Mesenchymal stem cell (in vitro differentiated cells and primary cell): Measurements from ENCODE around the gene GMNN.
A peak's percentile ranks its signal among the peaks of the same experiment; 100 is the strongest.

ENCODE experiments used
- DNase-seq: peaks from one replicate; pipeline ENCODE4 v3.0.0-alpha.2; 2013
- H2AFZ ChIP-seq: one replicate; pipeline ENCODE4 v1.6.1; 2013; ENCODE audit warnings: low read depth, mild to moderate bottlenecking, control low read depth, inconsistent platforms, low read length, moderate library complexity
- H2AK5ac ChIP-seq: 2 replicates; pipeline ENCODE4 v1.6.1; 2013; ENCODE audit warnings: low read length, moderate library complexity, mild to moderate bottlenecking, inconsistent platforms; ENCODE audit not compliant: severe bottlenecking
- H2BK120ac ChIP-seq: one replicate; pipeline ENCODE4 v1.6.1; 2013; ENCODE audit warnings: low read depth, mild to moderate bottlenecking, inconsistent platforms, low read length, moderate library complexity
- H2BK12ac ChIP-seq, 2 experiments: one replicate each; pipeline ENCODE4 v1.6.1; 2013; ENCODE audit warnings: inconsistent platforms in 2 of 2, low read length in 2 of 2, mild to moderate bottlenecking in 2 of 2, moderate library complexity in 2 of 2, control low read depth in 1 of 2
- H2BK15ac ChIP-seq: one replicate; pipeline ENCODE4 v1.6.1; 2013; ENCODE audit warnings: mild to moderate bottlenecking, low read depth, inconsistent platforms; ENCODE audit not compliant: poor library complexity, severe bottlenecking
- H2BK5ac ChIP-seq: 2 replicates; pipeline ENCODE4 v1.6.1; 2013; ENCODE audit warnings: low read depth, mild to moderate bottlenecking, low read length, control low read depth, inconsistent platforms; ENCODE audit not compliant: poor library complexity, severe bottlenecking
- H3K14ac ChIP-seq, 2 experiments: one replicate each; pipeline ENCODE4 v1.6.1; 2013; ENCODE audit warnings: inconsistent platforms in 2 of 2, low read length in 2 of 2, control low read depth in 1 of 2, mild to moderate bottlenecking in 1 of 2, moderate library complexity in 1 of 2
- H3K18ac ChIP-seq, 2 experiments: one replicate each; pipeline ENCODE4 v1.6.1; 2013; ENCODE audit warnings: inconsistent platforms in 2 of 2, low read length in 2 of 2, control low read depth in 1 of 2, low read depth in 1 of 2, mild to moderate bottlenecking in 1 of 2
- H3K23ac ChIP-seq, 2 experiments: one replicate each; pipeline ENCODE4 v1.6.1; 2013; ENCODE audit warnings: inconsistent platforms in 2 of 2, low read length in 2 of 2, mild to moderate bottlenecking in 2 of 2, moderate library complexity in 2 of 2, control low read depth in 1 of 2
- H3K27ac ChIP-seq: 2 replicates; pipeline ENCODE4 v1.5.1; 2013; ENCODE audit warnings: mild to moderate bottlenecking, moderate library complexity, low read length, control low read depth, inconsistent platforms; ENCODE audit not compliant: poor library complexity, severe bottlenecking
- H3K27me3 ChIP-seq, 2 experiments: 2 replicates each; pipeline versions ENCODE4 v1.6.1 to v1.7.0; 2013; ENCODE audit warnings: low read length in 2 of 2, mild to moderate bottlenecking in 2 of 2, moderate library complexity in 2 of 2, control low read depth in 1 of 2, inconsistent platforms in 1 of 2; ENCODE audit not compliant: control insufficient read depth in 1 of 2, insufficient read depth in 1 of 2
- H3K36me3 ChIP-seq, 2 experiments: 2 replicates each; pipeline versions ENCODE4 v1.6.1 to v1.7.0; 2013; ENCODE audit warnings: low read length in 2 of 2, control low read depth in 1 of 2, inconsistent platforms in 1 of 2, low read depth in 1 of 2, mild to moderate bottlenecking in 1 of 2; ENCODE audit not compliant: insufficient read depth in 2 of 2, control insufficient read depth in 1 of 2
- H3K4ac ChIP-seq, 2 experiments: one replicate each; pipeline ENCODE4 v1.6.1; 2013; ENCODE audit warnings: inconsistent platforms in 2 of 2, low read length in 2 of 2, mild to moderate bottlenecking in 2 of 2, moderate library complexity in 2 of 2, control low read depth in 1 of 2, low read depth in 1 of 2
- H3K4me1 ChIP-seq: 2 replicates; pipeline ENCODE4 v1.6.1; 2013; ENCODE audit warnings: low read depth, low read length, control low read depth; ENCODE audit not compliant: control insufficient read depth, insufficient read depth
- H3K4me2 ChIP-seq: 2 replicates; pipeline ENCODE4 v1.6.1; 2013; ENCODE audit warnings: low read length, mild to moderate bottlenecking, inconsistent platforms; ENCODE audit not compliant: poor library complexity, severe bottlenecking
- H3K4me3 ChIP-seq, 2 experiments: 2 replicates each; pipeline versions ENCODE4 v1.5.1 to v1.7.0; 2013; ENCODE audit warnings: low read length in 2 of 2, mild to moderate bottlenecking in 2 of 2, control low read depth in 1 of 2, low read depth in 1 of 2; ENCODE audit not compliant: insufficient read depth in 1 of 2
- H3K79me1 ChIP-seq: replicated peaks from 2 replicates; pipeline ENCODE4 v1.6.1; 2013; ENCODE audit warnings: mild to moderate bottlenecking, control low read depth, low read length, inconsistent platforms; ENCODE audit not compliant: poor library complexity, severe bottlenecking
- H3K9ac ChIP-seq: 2 replicates; pipeline ENCODE4 v1.7.0; 2013; ENCODE audit warnings: mild to moderate bottlenecking, low read length, moderate library complexity
- H3K9me3 ChIP-seq: 2 replicates; pipeline ENCODE4 v1.7.0; 2013; ENCODE audit warnings: mild to moderate bottlenecking, low read length; ENCODE audit not compliant: control insufficient read depth
- H4K8ac ChIP-seq: one replicate; pipeline ENCODE4 v1.6.1; 2013; ENCODE audit warnings: inconsistent platforms, mild to moderate bottlenecking, low read length, moderate library complexity
- H4K91ac ChIP-seq: one replicate; pipeline ENCODE4 v1.6.1; 2013; ENCODE audit warnings: mild to moderate bottlenecking, low read length, inconsistent platforms
- WGBS: methylation state at CpG from one replicate; pipeline ENCODE4 v1.1.7; 2013; ENCODE audit warnings: mixed read lengths; 5-methylcytosine and 5-hydroxymethylcytosine counted together

The GMNN gene

GRCh38 chr6:24821860-24822444 is 47.2 kb downstream of the GMNN start:
- Histone ChIP-seq H3K9me3 (no peaks in the 10 kb centered on the region), H3K18ac (no peak overlapping the region), H3K27ac (no peak overlapping the region), H4K8ac (no peak overlapping the region), H3K4me3 (no peak overlapping the region), H2AFZ (no peak overlapping the region), H2BK5ac (no peak overlapping the region), H3K14ac (no peak overlapping the region), H3K79me1 (no peaks in the 10 kb centered on the region), H3K36me3 (peaks cover 0 to 26% of the 10 kb centered on the region in 2 experiments), H4K91ac (no peak overlapping the region), H2BK120ac (no peak overlapping the region), H2BK15ac (no peak overlapping the region), H3K4ac (no peak overlapping the region), H2BK12ac (peak overlapping the region in 1 of 2 experiments; percentile 66), H3K9ac (no peak overlapping the region), H3K27me3 (no peaks in the 10 kb centered on the region), H3K4me2 (no peak overlapping the region), H3K4me1 (no peaks in the 10 kb centered on the region), H2AK5ac (no peak overlapping the region), H3K23ac (no peak overlapping the region)
- WGBS, result 98% methylated on average over 2 of the region's 3 CpGs
- DNase-seq, result no peak

DNA sequence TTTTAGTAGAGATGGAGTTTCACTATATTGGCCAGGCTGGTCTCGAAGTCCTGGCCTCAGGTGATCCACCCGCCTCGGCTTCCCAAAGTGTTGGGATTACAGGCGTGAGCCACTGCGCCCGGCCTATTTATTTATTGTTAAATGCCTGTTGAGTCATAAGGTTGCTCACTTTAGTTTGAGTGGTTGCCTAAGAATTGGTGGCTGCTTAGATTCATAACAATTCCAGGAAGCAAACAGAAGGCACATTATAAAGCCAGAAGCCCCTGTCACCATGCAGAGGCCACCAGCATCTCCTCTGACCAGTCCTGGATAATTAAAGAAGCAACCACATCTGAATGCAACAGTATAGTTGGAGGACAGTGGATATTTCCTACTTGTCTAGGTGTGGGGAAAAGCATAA is 48.0 kb downstream of the GMNN start:
- peaks cover 6% of the 10 kb centered on the region for H3K4me1 ChIP-seq

GRCh38 chr6:24823185-24823584 is 48.4 kb downstream of the GMNN start:
- no peak overlapping the region for H2BK15ac ChIP-seq
- no peak overlapping the region for H3K14ac ChIP-seq
- no peaks in the 10 kb centered on the region for H3K79me1 ChIP-seq
- no peak overlapping the region for H3K18ac ChIP-seq
- H3K4ac ChIP-seq, result no peak overlapping the region
- no peak for DNase-seq
- 100% methylated on average over 2 of the region's 2 CpGs for WGBS
- no peak overlapping the region for H4K91ac ChIP-seq
- no peak overlapping the region for H2AK5ac ChIP-seq
- H3K36me3 ChIP-seq, result peaks cover 0 to 38% of the 10 kb centered on the region in 2 experiments
- no peak overlapping the region for H2AFZ ChIP-seq
- H3K4me2 ChIP-seq, result no peak overlapping the region
- H3K27ac ChIP-seq, result no peak overlapping the region
- H3K4me1 ChIP-seq, result peaks cover 6% of the 10 kb centered on the region
- H2BK5ac ChIP-seq, result no peak overlapping the region
- no peaks in the 10 kb centered on the region for H3K9me3 ChIP-seq
- no peak overlapping the region for H3K23ac ChIP-seq
- no peak overlapping the region for H3K9ac ChIP-seq
- H2BK12ac ChIP-seq, result no peak overlapping the region
- H2BK120ac ChIP-seq, result no peak overlapping the region
- H3K27me3 ChIP-seq, result no peaks in the 10 kb centered on the region
- H3K4me3 ChIP-seq, result no peak overlapping the region
- H4K8ac ChIP-seq, result no peak overlapping the region

More for the DNA sequence above, 48.0 kb downstream of the GMNN start:
- no peak overlapping the region for H4K8ac ChIP-seq
- no peak overlapping the region for H2AK5ac ChIP-seq
- 46% methylated on average over 6 of the region's 6 CpGs for WGBS
- no peaks in the 10 kb centered on the region for H3K27me3 ChIP-seq
- H3K79me1 ChIP-seq, result no peaks in the 10 kb centered on the region
- H2BK15ac ChIP-seq, result no peak overlapping the region
- DNase-seq, result peak; percentile 69
- H3K4me3 ChIP-seq, result no peak overlapping the region
- H3K18ac ChIP-seq, result no peak overlapping the region
- H3K14ac ChIP-seq, result no peak overlapping the region
- H4K91ac ChIP-seq, result no peak overlapping the region
- no peak overlapping the region for H3K4me2 ChIP-seq
- H2BK12ac ChIP-seq, result no peak overlapping the region
- no peaks in the 10 kb centered on the region for H3K9me3 ChIP-seq
- no peak overlapping the region for H3K23ac ChIP-seq
- no peak overlapping the region for H3K4ac ChIP-seq
- peaks cover 0 to 33% of the 10 kb centered on the region in 2 experiments for H3K36me3 ChIP-seq
- H3K27ac ChIP-seq, result no peak overlapping the region
- no peak overlapping the region for H3K9ac ChIP-seq
- no peak overlapping the region for H2BK5ac ChIP-seq
- H2AFZ ChIP-seq, result no peak overlapping the region
- H2BK120ac ChIP-seq, result no peak overlapping the region

DNA sequence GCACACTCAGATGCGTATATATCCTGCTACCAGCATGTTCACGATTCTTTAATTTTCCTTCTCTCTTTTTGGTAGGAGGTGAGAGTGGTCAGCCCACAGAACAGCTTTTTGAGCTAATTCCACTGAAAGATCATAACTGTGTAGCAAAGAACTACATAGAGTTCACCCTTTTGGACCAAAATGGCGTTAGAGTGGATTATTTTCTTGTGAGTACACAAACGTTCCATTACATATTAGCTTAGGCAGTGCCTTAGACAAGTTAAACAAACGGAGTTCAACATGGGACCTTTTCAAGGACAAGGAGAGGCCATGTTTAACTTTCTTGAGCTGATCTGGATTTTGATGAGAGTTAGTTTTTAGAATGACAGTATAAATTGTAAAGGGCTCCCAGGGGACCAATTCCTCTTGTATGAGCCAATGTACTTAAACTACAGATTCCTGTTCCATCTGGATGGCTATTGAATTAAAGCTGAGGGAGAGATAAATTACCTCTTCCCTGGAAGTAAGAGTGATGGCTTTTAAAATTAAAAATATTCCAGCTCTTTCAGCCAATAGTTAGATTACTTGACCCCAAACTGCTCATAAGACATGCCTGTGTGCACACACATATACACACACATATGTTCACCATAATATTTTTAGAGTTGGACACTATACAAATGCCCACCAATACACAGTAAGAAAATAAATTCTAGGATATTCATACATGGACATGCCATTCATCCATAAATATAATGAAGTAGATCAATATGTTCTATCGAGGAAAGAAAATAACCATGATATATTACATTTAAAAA is 49.6 kb downstream of the GMNN start:
- Histone ChIP-seq H3K9ac (no peak overlapping the region), H2BK12ac (peak overlapping the region in 1 of 2 experiments; percentile 39), H3K27ac (no peak overlapping the region), H3K79me1 (no peaks in the 10 kb centered on the region), H3K4ac (no peak overlapping the region), H2AFZ (no peak overlapping the region), H3K27me3 (no peaks in the 10 kb centered on the region), H3K4me3 (no peak overlapping the region), H3K18ac (peak overlapping the region in 1 of 2 experiments; percentile 21), H3K4me2 (no peak overlapping the region), H2BK120ac (no peak overlapping the region), H3K4me1 (peaks cover 6% of the 10 kb centered on the region), H3K36me3 (peaks cover 0 to 36% of the 10 kb centered on the region in 2 experiments), H2BK5ac (no peak overlapping the region), H3K9me3 (no peaks in the 10 kb centered on the region), H4K8ac (peak overlapping the region; percentile 41), H3K14ac (no peak overlapping the region), H2AK5ac (no peak overlapping the region), H4K91ac (no peak overlapping the region), H3K23ac (no peak overlapping the region), H2BK15ac (no peak overlapping the region)
- no peak for DNase-seq
- 93% methylated on average over 5 of the region's 6 CpGs for WGBS
